A549 (cell line): ENCODE data around the gene DDAH2. TPM values are rescaled to one million over a fixed set of nuclear protein-coding genes. Genes with fewer than 3 reads are reported as not detected.

Source experiments
- ATAC-seq, 2 experiments: fragments of 200-7000 bp in 1 of 2; fragments of >200 bp in 1 of 2; cut with Nextera tagmentation in 1 of 2; cut with Tn5 transposase in 1 of 2; 3 replicates each; pipeline versions ENCODE4 v1.8.0 to v1.9.1; 2018 to 2020; ENCODE audit warnings: mild to moderate bottlenecking in 1 of 2, moderate library complexity in 1 of 2
- CTCF ChIA-PET: fragments of 300-600 bp; sonication (Branson Sonifier 250); formaldehyde crosslinking; extraction: SDS; loops from one replicate; lab custom pipeline; 2021; ENCODE audit warnings: antibody characterized with exemption, inconsistent platforms; lab: Yijun Ruan, JAX
- POLR2A ChIA-PET: fragments of 350-600 bp; formaldehyde crosslinking; extraction: SDS; loops from one replicate; lab custom pipeline; 2021; ENCODE audit warnings: antibody characterized with exemption, inconsistent platforms; lab: Yijun Ruan, JAX
- DNase-seq, 2 experiments: peaks; one replicate each; pipeline versions ENCODE4 v3.0.0 to v3.0.0-alpha.2; 2011 to 2016; ENCODE audit warnings: low read depth in 1 of 2, low spot score in 1 of 2
- FAIRE-seq: peaks from 2 replicates; lab custom pipeline; 2011; peaks lifted over from hg19 to GRCh38; lab: Jason Lieb, UNC
- H3K27ac ChIP-seq, 2 experiments: fragments of >200 bp; sonication (Bioruptor Twin); formaldehyde crosslinking; 3 replicates each; pipeline ENCODE4 v1.5.1; 2016 to 2017
- H3K4me1 ChIP-seq: fragments of >200 bp; sonication (Bioruptor Twin); formaldehyde crosslinking; 3 replicates; pipeline ENCODE4 v1.6.1; 2016
- H3K4me2 ChIP-seq: fragments of >200 bp; sonication (Bioruptor Twin); formaldehyde crosslinking; 3 replicates; pipeline ENCODE4 v1.6.1; 2016
- H3K4me3 ChIP-seq: fragments of >200 bp; sonication (Bioruptor Twin); formaldehyde crosslinking; 3 replicates; pipeline ENCODE4 v1.5.1; 2016
- H3K9me3 ChIP-seq: fragments of >200 bp; sonication (Bioruptor Twin); formaldehyde crosslinking; 3 replicates; pipeline ENCODE4 v1.6.1; 2016
- FOXS1 ChIP-seq: fragments of 250-450 bp; sonication (Bioruptor Pico); IDR thresholded peaks from 2 replicates; pipeline ENCODE4 v1.5.0; 2020; ENCODE audit warnings: mild to moderate bottlenecking, moderate library complexity
- GATA3 ChIP-seq: IDR thresholded peaks from 2 replicates; pipeline ENCODE4 v1.6.1; 2012; ENCODE audit warnings: borderline replicate concordance
- KDM1A ChIP-seq: fragments of 200-600 bp; sonication (generic); IDR thresholded peaks from 2 replicates; pipeline ENCODE4 v1.6.1; 2016; ENCODE audit warnings: low read depth, mild to moderate bottlenecking
- MAX ChIP-seq: IDR thresholded peaks from 2 replicates; pipeline ENCODE4 v1.6.1; 2012
- NFE2L2 ChIP-seq: fragments of 150-350 bp; conservative IDR thresholded peaks from 2 replicates; pipeline ENCODE4 v1.6.1; 2014; ENCODE audit warnings: low read length
- PBX3 ChIP-seq: IDR thresholded peaks from 2 replicates; pipeline ENCODE4 v1.6.1; 2012
- PHF8 ChIP-seq: fragments of 200-600 bp; sonication (generic); IDR thresholded peaks from 2 replicates; pipeline ENCODE4 v1.6.1; 2016; ENCODE audit warnings: low read depth, mild to moderate bottlenecking, antibody characterized with exemption, moderate library complexity, borderline replicate concordance
- REST ChIP-seq: fragments of 200-600 bp; sonication (generic); IDR thresholded peaks from 2 replicates; pipeline ENCODE4 v1.6.1; 2016; ENCODE audit warnings: antibody characterized with exemption, mild to moderate bottlenecking, moderate library complexity
- TFCP2L1 ChIP-seq: fragments of 250-450 bp; sonication (Bioruptor Pico); IDR thresholded peaks from 2 replicates; pipeline ENCODE4 v1.5.0; 2021; ENCODE audit warnings: mild to moderate bottlenecking
- ZNF302 ChIP-seq: fragments of 250-450 bp; sonication (Bioruptor Pico); IDR thresholded peaks from 2 replicates; pipeline ENCODE4 v1.9.0; 2021; ENCODE audit warnings: inconsistent platforms, mild to moderate bottlenecking, moderate library complexity
- WGBS: methylation state at CpG from one replicate; pipeline ENCODE4 v1.1.6; 2017; ENCODE audit errors: missing lambda C conversion rate; 5-methylcytosine and 5-hydroxymethylcytosine counted together
- polyA plus RNA-seq, 4 experiments: library from polyadenylated mRNA; depleted of rRNA in 3 of 4; stranded (reverse); fragments of >200 nt; fragmentation: RNase III in 1 of 4; extraction: RNeasy Plus Mini Kit Qiagen cat#74134 plus additional on column Dnase treatment in 1 of 4; gene quantifications; 2 replicates in 3 of 4; 3 replicates in 1 of 4; pipeline ENCODE4 v1.2.3, GENCODE V29; 2011 to 2017
- TF ChIP-seq, protein P1 (sequence below): fragments of >200 bp; sonication (Bioruptor Twin); formaldehyde crosslinking; IDR thresholded peaks from 3 replicates; pipeline ENCODE4 v1.6.1; 2016
- TF ChIP-seq, protein P2 (sequence below): IDR thresholded peaks from 2 replicates; pipeline ENCODE4 v1.6.1; 2012; ENCODE audit warnings: low read depth, borderline replicate concordance

DDAH2 gene
- polyA plus RNA-seq, 2 of the 4 experiments (the other 2 are of a cell fraction) = 19.3 to 54.5 TPM

GRCh38 chr6:31702405-31702818, 26.7 kb downstream of the DDAH2 start:
- peak overlapping the region; percentile 81 for H3K4me2 ChIP-seq
- H3K9me3 ChIP-seq = no peaks in the 10 kb centered on the region
- H3K4me1 ChIP-seq = peaks cover 13% of the 10 kb centered on the region; the same call in 2 of the 3 replicates
- WGBS = 13% methylated on average over 10 of the region's 10 CpGs
- CTCF ChIA-PET = interaction anchor here (1.5 to 3.1 kb wide), 2 partner anchors 9 to 128 kb away, joined by 3 to 9 read pairs; no protein-coding TSS in a partner anchor
- no peak for FAIRE-seq
- DNase-seq = no peak
- POLR2A ChIA-PET = interaction anchor here (1.2 kb wide), 3 partner anchors 27 to 160 kb away, joined by 3 to 4 read pairs (median 4); partner anchors contain the start of genes DDAH2, MSH5 and NEU1
- no peak for TF ChIP-seq FOXS1
- no peak for TF ChIP-seq GATA3
- TF ChIP-seq REST = no peak
- no peak for TF ChIP-seq TFCP2L1 (CRISPR knock-in tag)
- TF ChIP-seq NFE2L2 = no peak
- TF ChIP-seq, protein P1, sequence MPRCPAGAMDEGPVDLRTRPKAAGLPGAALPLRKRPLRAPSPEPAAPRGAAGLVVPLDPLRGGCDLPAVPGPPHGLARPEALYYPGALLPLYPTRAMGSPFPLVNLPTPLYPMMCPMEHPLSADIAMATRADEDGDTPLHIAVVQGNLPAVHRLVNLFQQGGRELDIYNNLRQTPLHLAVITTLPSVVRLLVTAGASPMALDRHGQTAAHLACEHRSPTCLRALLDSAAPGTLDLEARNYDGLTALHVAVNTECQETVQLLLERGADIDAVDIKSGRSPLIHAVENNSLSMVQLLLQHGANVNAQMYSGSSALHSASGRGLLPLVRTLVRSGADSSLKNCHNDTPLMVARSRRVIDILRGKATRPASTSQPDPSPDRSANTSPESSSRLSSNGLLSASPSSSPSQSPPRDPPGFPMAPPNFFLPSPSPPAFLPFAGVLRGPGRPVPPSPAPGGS = no peak
- TF ChIP-seq ZNF302 (CRISPR knock-in tag) = no peak
- TF ChIP-seq, protein P2, sequence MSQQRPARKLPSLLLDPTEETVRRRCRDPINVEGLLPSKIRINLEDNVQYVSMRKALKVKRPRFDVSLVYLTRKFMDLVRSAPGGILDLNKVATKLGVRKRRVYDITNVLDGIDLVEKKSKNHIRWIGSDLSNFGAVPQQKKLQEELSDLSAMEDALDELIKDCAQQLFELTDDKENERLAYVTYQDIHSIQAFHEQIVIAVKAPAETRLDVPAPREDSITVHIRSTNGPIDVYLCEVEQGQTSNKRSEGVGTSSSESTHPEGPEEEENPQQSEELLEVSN = no peak
- TF ChIP-seq PHF8 = no peak
- TF ChIP-seq PBX3 = no peak
- peak overlapping the region; percentile 84 to 92 for H3K27ac ChIP-seq
- H3K4me3 ChIP-seq = peak overlapping the region; percentile 72
- ATAC-seq = peak; percentile 5 to 16; a peak in 3 of 6 replicates

DNA sequence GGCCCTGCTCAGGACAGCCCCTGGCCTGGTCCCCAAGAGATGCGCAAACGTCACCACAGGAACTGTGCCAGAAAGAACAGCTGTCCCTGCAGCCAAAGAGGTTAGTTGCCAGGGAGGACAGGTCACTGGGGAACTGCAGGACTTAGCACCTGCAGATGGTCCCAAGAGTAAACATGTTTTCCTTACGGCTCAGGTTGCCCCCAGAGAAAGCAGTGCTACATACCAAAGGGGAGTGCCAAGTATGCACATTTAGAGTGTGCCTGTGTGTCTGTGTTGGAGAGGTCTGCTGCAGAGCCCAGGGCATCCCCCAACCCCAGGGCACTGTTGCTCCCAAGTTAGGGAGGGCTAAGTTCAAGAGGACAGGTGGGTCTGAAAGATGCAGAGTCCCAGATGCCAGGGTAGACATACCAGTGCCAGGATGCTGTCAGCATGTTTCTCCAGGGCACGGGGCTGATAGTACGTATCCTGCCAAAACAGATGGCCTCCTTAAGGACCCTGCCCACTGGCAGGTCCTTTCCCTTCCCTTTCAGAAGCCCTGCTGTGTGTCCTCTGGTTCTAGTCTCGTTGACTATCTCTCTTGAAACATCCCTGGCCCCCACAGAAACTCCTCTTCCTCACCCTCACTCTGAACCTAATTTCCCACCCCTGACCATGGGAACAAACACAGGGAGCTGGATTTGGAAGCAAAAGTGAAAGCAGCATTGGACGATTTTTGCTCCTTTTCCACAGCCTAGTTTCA, 27.3 kb downstream of the DDAH2 start:
- no peak for TF ChIP-seq KDM1A
- no peak for TF ChIP-seq PHF8
- no peak for TF ChIP-seq NFE2L2
- no peak for TF ChIP-seq MAX
- 64% methylated on average over 7 of the region's 7 CpGs for WGBS
- H3K27ac ChIP-seq = peak overlapping the region; percentile 84 to 92
- no peak for FAIRE-seq
- CTCF ChIA-PET = interaction anchor here (1.5 to 3.1 kb wide), 2 partner anchors 8 to 128 kb away, joined by 3 to 9 read pairs; no protein-coding TSS in a partner anchor
- H3K4me2 ChIP-seq = peak overlapping the region; percentile 81
- peak overlapping the region; percentile 72 for H3K4me3 ChIP-seq
- H3K9me3 ChIP-seq = no peaks in the 10 kb centered on the region
- H3K4me1 ChIP-seq = peaks cover 13% of the 10 kb centered on the region; the same call in 2 of the 3 replicates
- no peak for DNase-seq
- no peak for ATAC-seq
- POLR2A ChIA-PET = no interaction called here
